Natural killer cell (primary cell): ENCODE measurements around the gene CSH2. TPM values are rescaled to one million over a fixed set of nuclear protein-coding genes. Genes with fewer than 3 reads are reported as not detected.
"Not testable (repeated sequence)": the region's sequence is repeated elsewhere in the genome, so short reads cannot be mapped to it uniquely, and the experiment has no call there.

Experiments
- ATAC-seq, 3 donors: fragments of 150-1000 bp in 2 of 3; fragments of 200-7000 bp in 1 of 3; cut with Tn5 transposase; 1 replicate in 1 of 3; 2 replicates in 2 of 3; pipeline ENCODE4 v1.10.0; 2021; ENCODE audit warnings: mild to moderate bottlenecking in 2 of 3, moderate library complexity in 2 of 3
- DNase-seq, 2 donors: peaks; one replicate each; pipeline versions ENCODE4 v3.0.0 to v3.0.0-alpha.2; 2013 to 2021; ENCODE audit warnings: mixed read lengths in 1 of 2
- H3K27ac ChIP-seq: one replicate; pipeline ENCODE4 v1.5.1; 2013; ENCODE audit warnings: mild to moderate bottlenecking, low read length
- H3K27me3 ChIP-seq: one replicate; pipeline ENCODE4 v1.6.1; 2013; ENCODE audit warnings: low read length; ENCODE audit not compliant: control insufficient read depth, insufficient read depth
- H3K36me3 ChIP-seq: one replicate; pipeline ENCODE4 v1.6.1; 2013; ENCODE audit warnings: low read length; ENCODE audit not compliant: control insufficient read depth, insufficient read depth
- H3K4me1 ChIP-seq: one replicate; pipeline ENCODE4 v1.6.1; 2013; ENCODE audit warnings: low read length; ENCODE audit not compliant: control insufficient read depth, insufficient read depth
- H3K4me3 ChIP-seq: one replicate; pipeline ENCODE4 v1.5.1; 2013; ENCODE audit warnings: low read length
- H3K9me3 ChIP-seq: one replicate; pipeline ENCODE4 v1.6.1; 2013; ENCODE audit warnings: low read length; ENCODE audit not compliant: control insufficient read depth, insufficient read depth
- H3K27ac Mint-ChIP-seq, 2 donors: one replicate each; pipeline ENCODE4 v1.8.0; 2022; ENCODE audit warnings: mild to moderate bottlenecking in 2 of 2, mixed read lengths in 2 of 2, moderate library complexity in 1 of 2
- H3K27me3 Mint-ChIP-seq, 2 donors: one replicate each; pipeline ENCODE4 v1.8.0; 2022; ENCODE audit warnings: low read depth in 2 of 2, mixed read lengths in 2 of 2
- H3K36me3 Mint-ChIP-seq: one replicate; pipeline ENCODE4 v1.8.0; 2022; ENCODE audit warnings: mixed read lengths
- H3K4me1 Mint-ChIP-seq, 2 donors: one replicate each; pipeline ENCODE4 v1.8.0; 2022; ENCODE audit warnings: mixed read lengths in 2 of 2
- H3K4me3 Mint-ChIP-seq: one replicate; pipeline ENCODE4 v1.8.0; 2022; ENCODE audit warnings: mild to moderate bottlenecking, moderate library complexity, mixed read lengths
- H3K9me3 Mint-ChIP-seq, 2 donors: one replicate each; pipeline ENCODE4 v1.8.0; 2022; ENCODE audit warnings: mixed read lengths in 2 of 2
- CTCF ChIP-seq: fragments of 200-600 bp; IDR thresholded peaks from one replicate; pipeline ENCODE4 v1.8.0; 2022; ENCODE audit warnings: antibody characterized with exemption
- WGBS: methylation state at CpG from one replicate; pipeline ENCODE4 v1.1.7; 2013; ENCODE audit warnings: missing lambda C conversion rate; ENCODE audit not compliant: insufficient coverage; 5-methylcytosine and 5-hydroxymethylcytosine counted together
- intact Hi-C: fragments of 100-400 bp; cut with micrococcal nuclease; formaldehyde crosslinking; loops from one replicate; pipeline ENCODE4 v1.14.2; 2022
- total RNA-seq, 4 donors: library from RNA; stranded (reverse); fragments of 120-200 nt in 1 of 4; gene quantifications; one replicate each; pipeline versions ENCODE4 v1.2.3 to v1.2.4, GENCODE V29; 2013 to 2022

CSH2 gene
- total RNA-seq, 3 donors from 2014 or later (not counting 1 experiment from before 2014, with no cell fraction given): not detected

- DNase-seq, H3K4me3 ChIP-seq, H3K36me3 Mint-ChIP-seq, H3K9me3 Mint-ChIP-seq, H3K36me3 ChIP-seq, H3K4me1 Mint-ChIP-seq, ATAC-seq, H3K4me1 ChIP-seq, H3K27me3 ChIP-seq, H3K27me3 Mint-ChIP-seq, intact Hi-C loops, H3K4me3 Mint-ChIP-seq, H3K27ac Mint-ChIP-seq, H3K9me3 ChIP-seq, H3K27ac ChIP-seq: not testable (repeated sequence)
- WGBS: 93% methylated on average over 1 of the region's 10 CpGs
Measured at GRCh38 chr17:63894821-63895220, 21.3 kb upstream of the CSH2 start.

GRCh38 chr17:63894021-63894420, 20.5 kb upstream of the CSH2 start:
- not testable (repeated sequence) for DNase-seq
- 86% methylated on average over 2 of the region's 3 CpGs for WGBS

GRCh38 chr17:63892316-63893037, 19.0 kb upstream of the CSH2 start:
- H3K9me3 Mint-ChIP-seq, H3K9me3 ChIP-seq, H3K36me3 ChIP-seq, H3K27ac Mint-ChIP-seq, H3K4me3 Mint-ChIP-seq, DNase-seq, H3K27ac ChIP-seq, H3K36me3 Mint-ChIP-seq, intact Hi-C loops, H3K4me1 ChIP-seq, H3K27me3 Mint-ChIP-seq, H3K4me3 ChIP-seq, H3K4me1 Mint-ChIP-seq, H3K27me3 ChIP-seq, ATAC-seq: not testable (repeated sequence)
- WGBS: 94% methylated on average over 7 of the region's 11 CpGs

More at GRCh38 chr17:63894021-63894420, 20.5 kb upstream of the CSH2 start:
- H3K36me3 Mint-ChIP-seq, H3K4me1 ChIP-seq, H3K27me3 Mint-ChIP-seq, H3K4me1 Mint-ChIP-seq, H3K4me3 ChIP-seq, H3K27ac Mint-ChIP-seq, H3K9me3 ChIP-seq, intact Hi-C loops, H3K9me3 Mint-ChIP-seq, H3K27ac ChIP-seq, H3K27me3 ChIP-seq, ATAC-seq, H3K36me3 ChIP-seq, H3K4me3 Mint-ChIP-seq: not testable (repeated sequence)

- H3K27me3 ChIP-seq, H3K36me3 Mint-ChIP-seq, H3K9me3 Mint-ChIP-seq, H3K9me3 ChIP-seq, H3K4me3 Mint-ChIP-seq, H3K4me1 Mint-ChIP-seq, H3K27me3 Mint-ChIP-seq, H3K4me1 ChIP-seq, H3K27ac Mint-ChIP-seq, H3K4me3 ChIP-seq, H3K36me3 ChIP-seq, intact Hi-C loops, H3K27ac ChIP-seq: not testable (repeated sequence)
- DNase-seq: peak in 1 of 2 donors; percentile 61
- WGBS: 39% methylated on average over 9 of the region's 13 CpGs
- TF ChIP-seq CTCF: peak; percentile 65
- peak; percentile 68 to 75 (median 75) for ATAC-seq
Measured at GRCh38 chr17:63889026-63889848, 15.8 kb upstream of the CSH2 start.

GRCh38 chr17:63885119-63885518, 11.6 kb upstream of the CSH2 start:
- H3K4me1 ChIP-seq, H3K9me3 ChIP-seq, H3K27ac ChIP-seq, H3K4me3 ChIP-seq, ATAC-seq, H3K9me3 Mint-ChIP-seq, H3K36me3 Mint-ChIP-seq, H3K4me3 Mint-ChIP-seq, DNase-seq, H3K4me1 Mint-ChIP-seq, H3K27me3 Mint-ChIP-seq, H3K27me3 ChIP-seq, H3K36me3 ChIP-seq, intact Hi-C loops, H3K27ac Mint-ChIP-seq: not testable (repeated sequence)
- 93% methylated on average over 8 of the region's 11 CpGs for WGBS

- not testable (repeated sequence) for H3K4me1 Mint-ChIP-seq, H3K27ac Mint-ChIP-seq, DNase-seq
Measured at GRCh38 chr17:63882626-63883126, 9.2 kb upstream of the CSH2 start.

More at GRCh38 chr17:63882626-63883126, 9.2 kb upstream of the CSH2 start:
- H3K27ac ChIP-seq, H3K4me3 ChIP-seq, H3K36me3 Mint-ChIP-seq, ATAC-seq, H3K36me3 ChIP-seq, intact Hi-C loops, H3K4me1 ChIP-seq, H3K27me3 ChIP-seq, H3K9me3 ChIP-seq, H3K9me3 Mint-ChIP-seq, H3K4me3 Mint-ChIP-seq, H3K27me3 Mint-ChIP-seq: not testable (repeated sequence)
- 80% methylated on average over 9 of the region's 9 CpGs for WGBS
